GM12878 (cell line): ENCODE measurements around the gene GCSAM. TPM values are rescaled to one million over a fixed set of nuclear protein-coding genes. Genes with fewer than 3 reads are reported as not detected.

Source experiments
- BCLAF1 ChIP-seq: fragments of 450-650 bp; IDR thresholded peaks from 2 replicates; pipeline ENCODE4 v1.6.1; 2017; ENCODE audit warnings: antibody characterized with exemption, mild to moderate bottlenecking, moderate library complexity
- CBFB ChIP-seq: IDR thresholded peaks from 2 replicates; pipeline ENCODE4 v1.6.1; 2016; ENCODE audit warnings: antibody characterized with exemption, low read depth
- CEBPZ ChIP-seq: fragments of 150-350 bp; IDR thresholded peaks from 2 replicates; pipeline ENCODE4 v1.6.1; 2016; ENCODE audit warnings: low read depth, low read length
- E2F8 ChIP-seq: fragments of 450-650 bp; IDR thresholded peaks from 2 replicates; pipeline ENCODE4 v1.6.1; 2018; ENCODE audit warnings: mild to moderate bottlenecking, low read depth, moderate library complexity; ENCODE audit not compliant: partially characterized antibody
- EED ChIP-seq: sonication (generic); IDR thresholded peaks from 2 replicates; pipeline ENCODE4 v1.6.1; 2016; ENCODE audit warnings: antibody characterized with exemption, low read depth
- JUND ChIP-seq: IDR thresholded peaks from 2 replicates; pipeline ENCODE4 v1.6.1; 2012; ENCODE audit warnings: low read depth, mild to moderate bottlenecking, low read length, improper control_type of control experiment, moderate library complexity
- MAX ChIP-seq: IDR thresholded peaks from 2 replicates; pipeline ENCODE4 v1.6.1; 2012; ENCODE audit warnings: low read depth, low read length, improper control_type of control experiment
- NKRF ChIP-seq: fragments of 450-650 bp; conservative IDR thresholded peaks from 2 replicates; pipeline ENCODE4 v1.6.1; 2017; ENCODE audit warnings: mild to moderate bottlenecking, moderate library complexity
- RBBP5 ChIP-seq: fragments of 200-600 bp; sonication (generic); conservative IDR thresholded peaks from 2 replicates; pipeline ENCODE4 v1.6.1; 2016
- RELB ChIP-seq: fragments of 450-650 bp; IDR thresholded peaks from 2 replicates; pipeline ENCODE4 v1.6.1; 2017; ENCODE audit warnings: low read depth, mild to moderate bottlenecking, moderate library complexity
- SRF ChIP-seq, 2 experiments: IDR thresholded peaks; 2 replicates each; pipeline ENCODE4 v1.6.1; 2011; ENCODE audit warnings: low read depth in 2 of 2, low read length in 2 of 2, mild to moderate bottlenecking in 1 of 2, moderate library complexity in 1 of 2
- STAT3 ChIP-seq: IDR thresholded peaks from 2 replicates; pipeline ENCODE4 v1.6.1; 2011; ENCODE audit warnings: low read depth, low read length, improper control_type of control experiment
- TCF12 ChIP-seq: IDR thresholded peaks from 2 replicates; pipeline ENCODE4 v1.6.1; 2011; ENCODE audit warnings: low read depth, mild to moderate bottlenecking, low read length
- TCF3 ChIP-seq: IDR thresholded peaks from 2 replicates; pipeline ENCODE4 v1.6.1; 2012; ENCODE audit warnings: low read depth, mild to moderate bottlenecking, low read length, borderline replicate concordance; ENCODE audit not compliant: insufficient read depth
- ZBED1 ChIP-seq: IDR thresholded peaks from 2 replicates; pipeline ENCODE4 v1.6.1; 2016; ENCODE audit warnings: borderline replicate concordance
- ZNF384 ChIP-seq: IDR thresholded peaks from 2 replicates; pipeline ENCODE4 v1.6.1; 2012; ENCODE audit warnings: low read depth, mild to moderate bottlenecking, low read length, improper control_type of control experiment, borderline replicate concordance
- polyA plus RNA-seq, 11 experiments: library from polyadenylated mRNA; depleted of rRNA in 4 of 11; unstranded in 6 of 11; stranded (reverse) in 5 of 11; fragments of >200 nt; fragmentation: Nextera tagmentation in 4 of 11; fragmentation: Illumina TruSeq in 1 of 11; extraction: Ambion mirVana in 4 of 11; extraction: Trizol in 1 of 11; gene quantifications; 1 replicate in 1 of 11; 2 replicates in 10 of 11; pipeline versions ENCODE4 v1.2.1 to v1.2.3, GENCODE V29; 2011 to 2016; ENCODE audit warnings: inconsistent platforms in 2 of 11, missing spikeins in 2 of 11, low read depth in 1 of 11
- total RNA-seq, 4 experiments: library from RNA; depleted of rRNA in 3 of 4; stranded (reverse); fragments of >200 nt in 3 of 4; fragmentation: Illumina TruSeq in 1 of 4; extraction: Trizol in 1 of 4; gene quantifications; 2 replicates each; pipeline versions ENCODE4 v1.2.1 to v1.2.3, GENCODE V29; 2013 to 2021

GCSAM gene
- total and polyA plus RNA-seq, 10 of the 15 experiments (the other 5 are each of a cell fraction or from before 2014, with no cell fraction given): 81.5 to 407 (median 107) TPM

GRCh38 chr3:112132975-112133448, at the start of gene GCSAM (continued):
- TF ChIP-seq JUND (no peak), SRF (IDR thresholded peaks at IDR 0.05; ENCODE audit: low read depth in 2 of 2, low read length in 2 of 2) (no peak), STAT3 (no peak; the same call in 1 of the 2 replicates), CEBPZ (no peak), RELB (peak; percentile 94), TCF12 (peak; percentile 87), ZNF384 (no peak), EED (peak; percentile 96), ZBED1 (peak; percentile 89; the same call in 1 of the 2 replicates), MAX (peak; percentile 37; the same call in 1 of the 2 replicates), BCLAF1 (no peak), CBFB (peak; percentile 78), TCF3 (peak; percentile 43; the same call in 1 of the 2 replicates), RBBP5 (no peak), E2F8 (no peak), NKRF (no peak)
